Sciatic nerve (tissue), 2 donors: Measurements from ENCODE around the gene AKAP12. TPM values are rescaled to one million over a fixed set of nuclear protein-coding genes. Genes with fewer than 3 reads are reported as not detected.
"Not testable (repeated sequence)": the region's sequence is repeated elsewhere in the genome, so short reads cannot be mapped to it uniquely, and the experiment has no call there.

Experiments
- ATAC-seq: fragments of 200-7000 bp; cut with Tn5 transposase; one replicate; pipeline ENCODE4 v1.9.1; 2020; ENCODE audit warnings: mild to moderate bottlenecking, moderate library complexity
- DNase-seq: peaks from one replicate; pipeline ENCODE4 v3.0.0-alpha.2; 2020; ENCODE audit warnings: low spot score
- intact Hi-C: fragments of 100-400 bp; cut with DNase I; formaldehyde crosslinking; loops from one replicate; pipeline ENCODE4 v1.14.2; 2022
- total RNA-seq: library from RNA; stranded (reverse); fragmentation: NEBNext Ultra II Directional; extraction: Animal tissue kit (Norgen Biotek cat#: 25700); gene quantifications from one replicate; pipeline ENCODE4 v1.2.1, GENCODE V29; 2021
- donor health status: DM: no; HTN: no; CAD: no.
- donor health status: DM: no; HTN: no; CAD: no.

The AKAP12 gene
- total RNA-seq, 1 donor from 2014 or later, result 142 TPM

DNA sequence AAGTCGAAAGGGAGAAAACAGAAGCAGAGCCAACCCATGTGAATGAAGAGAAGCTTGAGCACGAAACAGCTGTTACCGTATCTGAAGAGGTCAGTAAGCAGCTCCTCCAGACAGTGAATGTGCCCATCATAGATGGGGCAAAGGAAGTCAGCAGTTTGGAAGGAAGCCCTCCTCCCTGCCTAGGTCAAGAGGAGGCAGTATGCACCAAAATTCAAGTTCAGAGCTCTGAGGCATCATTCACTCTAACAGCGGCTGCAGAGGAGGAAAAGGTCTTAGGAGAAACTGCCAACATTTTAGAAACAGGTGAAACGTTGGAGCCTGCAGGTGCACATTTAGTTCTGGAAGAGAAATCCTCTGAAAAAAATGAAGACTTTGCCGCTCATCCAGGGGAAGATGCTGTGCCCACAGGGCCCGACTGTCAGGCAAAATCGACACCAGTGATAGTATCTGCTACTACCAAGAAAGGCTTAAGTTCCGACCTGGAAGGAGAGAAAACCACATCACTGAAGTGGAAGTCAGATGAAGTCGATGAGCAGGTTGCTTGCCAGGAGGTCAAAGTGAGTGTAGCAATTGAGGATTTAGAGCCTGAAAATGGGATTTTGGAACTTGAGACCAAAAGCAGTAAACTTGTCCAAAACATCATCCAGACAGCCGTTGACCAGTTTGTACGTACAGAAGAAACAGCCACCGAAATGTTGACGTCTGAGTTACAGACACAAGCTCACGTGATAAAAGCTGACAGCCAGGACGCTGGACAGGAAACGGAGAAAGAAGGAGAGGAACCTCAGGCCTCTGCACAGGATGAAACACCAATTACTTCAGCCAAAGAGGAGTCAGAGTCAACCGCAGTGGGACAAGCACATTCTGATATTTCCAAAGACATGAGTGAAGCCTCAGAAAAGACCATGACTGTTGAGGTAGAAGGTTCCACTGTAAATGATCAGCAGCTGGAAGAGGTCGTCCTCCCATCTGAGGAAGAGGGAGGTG is 112.9 kb downstream of the AKAP12 start:
- intact Hi-C loops, result no loop called here
- no peak for DNase-seq
- no peak for ATAC-seq

DNA sequence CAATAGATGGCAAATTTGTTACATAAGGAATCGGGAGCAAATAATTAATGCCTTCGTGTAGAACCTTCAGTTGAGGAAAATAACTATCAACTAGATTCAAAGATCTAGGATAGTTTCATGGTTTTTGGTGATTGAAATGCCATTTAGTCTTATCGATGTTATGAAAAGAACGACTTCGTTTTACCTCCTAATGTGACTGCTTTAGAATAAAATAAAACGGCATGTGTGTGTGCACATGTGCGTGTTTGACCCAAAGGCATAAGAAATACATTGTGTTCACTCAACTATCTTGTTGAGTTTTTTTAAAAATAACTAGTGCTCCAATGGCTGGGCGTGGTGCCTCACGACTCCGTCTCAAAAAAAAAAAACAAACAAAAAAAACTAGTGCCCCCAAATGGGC is 114.0 kb downstream of the AKAP12 start:
- no peak for ATAC-seq
- DNase-seq, result no peak
- intact Hi-C loops, result no loop called here

DNA sequence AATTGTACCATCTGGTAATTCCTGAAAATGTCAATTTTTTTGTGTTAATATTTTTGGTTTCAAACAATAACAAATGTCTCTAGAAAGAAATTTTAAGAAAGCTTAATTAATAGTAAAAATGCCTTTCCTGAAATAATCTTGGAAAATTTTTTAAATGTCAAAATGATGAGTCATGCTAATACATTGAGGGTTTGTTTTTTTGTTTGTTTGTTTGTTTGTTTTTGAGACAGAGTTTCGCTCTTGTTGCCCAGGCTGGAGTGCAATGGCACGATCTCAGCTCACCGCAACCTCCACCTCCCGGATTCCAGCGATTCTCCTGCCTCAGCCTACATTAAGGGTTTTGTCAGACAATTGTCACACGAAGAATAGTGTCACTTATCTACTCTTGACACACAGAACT is 117.2 kb downstream of the AKAP12 start:
- ATAC-seq, DNase-seq, intact Hi-C loops: not testable (repeated sequence)

DNA sequence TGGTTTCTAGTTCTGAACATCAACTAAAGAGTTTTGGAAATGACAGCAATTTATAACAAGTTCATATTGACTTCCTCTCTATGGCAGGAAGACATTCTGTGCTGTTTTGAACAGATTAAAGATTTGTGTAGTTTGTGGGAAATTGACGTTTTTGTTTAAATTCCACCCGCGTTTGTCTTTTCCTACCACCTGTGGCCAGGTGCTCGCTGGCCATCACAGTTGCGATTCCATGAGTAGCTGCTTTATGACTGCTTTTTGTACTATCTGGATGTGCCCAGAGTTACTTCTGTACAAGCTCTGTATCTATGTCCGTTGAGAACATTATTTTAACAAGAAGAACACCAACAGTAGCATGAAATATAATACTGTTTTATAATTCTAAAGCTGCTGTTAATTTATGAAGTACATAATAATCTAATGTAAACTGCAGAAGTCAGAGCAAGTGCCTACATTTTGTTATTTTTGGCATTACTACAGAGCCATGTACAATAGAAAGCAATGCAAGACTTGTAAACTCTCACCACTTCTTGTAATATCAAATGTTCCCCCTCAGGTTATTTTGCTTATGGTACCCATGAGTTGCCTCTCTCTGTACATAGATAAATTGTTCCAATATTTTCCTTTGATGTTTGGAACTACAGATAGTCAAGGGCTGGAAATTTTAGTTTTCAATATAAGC is 118.1 kb downstream of the AKAP12 start:
- DNase-seq (no peak), ATAC-seq (no peak)
- intact Hi-C loops, result no loop called here

DNA sequence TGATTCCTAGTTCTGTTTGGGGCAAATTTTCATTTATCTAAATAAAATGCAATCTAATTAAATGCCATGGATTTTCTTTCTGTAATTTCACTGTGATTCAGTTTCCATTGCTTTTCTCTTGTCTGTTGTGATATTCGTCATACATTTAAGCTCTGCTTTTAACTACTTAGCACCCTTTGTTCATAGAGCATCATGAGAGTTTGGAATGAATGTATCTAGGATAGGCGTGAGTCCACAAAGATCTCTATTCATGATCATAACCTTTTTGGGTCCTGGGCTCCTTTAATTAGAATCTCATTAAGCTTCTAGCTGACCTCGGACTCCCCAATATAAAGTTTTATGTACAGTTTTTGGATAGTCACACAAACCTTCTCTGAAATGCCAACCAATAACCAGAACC is 118.7 kb downstream of the AKAP12 start:
- DNase-seq (no peak), ATAC-seq (no peak)
- intact Hi-C loops, result no loop called here

DNA sequence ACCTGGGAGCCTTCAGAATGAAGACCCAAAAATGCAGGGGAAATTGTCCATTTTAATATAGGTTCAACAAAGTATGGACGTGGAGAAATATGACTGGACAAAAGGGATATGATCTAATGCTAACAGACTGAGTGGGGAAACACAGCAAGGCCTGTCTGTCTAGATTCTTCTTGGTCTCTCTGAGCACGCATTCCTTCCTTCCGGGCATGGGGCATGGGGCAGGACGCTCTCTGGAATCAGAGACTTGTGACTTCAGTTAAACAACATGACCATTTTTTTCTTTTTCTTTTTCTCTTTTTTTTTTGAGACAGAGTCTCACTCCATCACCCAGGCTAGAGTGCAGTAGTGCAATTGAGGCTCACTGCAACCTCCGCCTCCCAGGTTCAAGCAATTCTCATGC is 119.7 kb downstream of the AKAP12 start:
- intact Hi-C loops, result no loop called here
- DNase-seq (no peak), ATAC-seq (no peak)

DNA sequence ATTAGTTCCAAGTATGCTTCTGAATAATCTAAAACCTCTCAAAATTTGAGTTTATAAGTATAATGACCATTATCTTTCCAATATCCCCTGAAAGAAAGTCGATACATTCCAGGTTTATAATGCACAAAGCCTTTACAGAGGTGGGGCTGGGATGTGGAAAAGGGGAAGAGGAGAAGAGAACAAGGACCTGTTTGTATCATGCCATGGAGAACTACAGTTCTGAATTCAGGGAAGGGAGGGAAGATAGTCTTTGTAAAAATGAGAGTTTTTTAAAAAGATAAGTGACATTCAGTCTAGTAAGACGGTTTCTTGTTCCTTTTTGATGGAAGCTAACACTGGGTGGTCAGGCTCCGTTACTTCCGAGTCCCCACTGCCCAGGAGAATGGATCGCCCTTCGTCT is 125.5 kb downstream of the AKAP12 start:
- intact Hi-C loops, result no loop called here
- no peak for ATAC-seq

DNA sequence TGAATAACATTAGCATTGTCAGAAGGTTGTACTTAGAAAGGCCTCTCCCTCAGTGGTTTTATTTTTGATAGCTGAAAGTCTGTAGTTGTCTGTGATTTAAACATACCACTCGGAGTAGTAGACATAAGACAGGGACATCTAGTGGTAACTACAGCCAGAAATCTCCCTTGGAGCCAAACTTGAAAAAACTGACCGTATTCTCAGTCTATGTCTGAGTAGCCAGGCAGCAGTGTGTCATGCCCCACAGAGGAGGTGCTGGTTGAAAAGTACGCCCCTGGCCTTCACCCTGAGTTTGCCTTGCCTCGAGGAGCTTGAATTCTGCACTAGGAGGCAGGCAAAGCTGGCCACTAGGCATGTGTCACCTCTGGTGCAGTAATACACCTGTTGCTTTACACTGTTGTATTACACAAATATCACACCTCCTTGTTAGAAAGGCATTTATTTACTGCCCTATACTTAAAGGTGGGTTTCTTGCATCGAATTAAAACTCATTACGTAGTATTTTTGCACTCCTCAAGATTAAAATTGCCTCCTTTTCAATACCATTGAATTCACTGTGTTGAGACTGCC is 130.8 kb downstream of the AKAP12 start:
- intact Hi-C loops, result no loop called here
- DNase-seq (no peak), ATAC-seq (no peak)

More for the DNA sequence above, 125.5 kb downstream of the AKAP12 start:
- no peak for DNase-seq

- no peak for ATAC-seq
- intact Hi-C loops, result no loop called here
Observed at GRCh38 chr6:151372164-151372563, 132.4 kb downstream of the AKAP12 start.

GRCh38 chr6:151374036-151374683 is 134.4 kb downstream of the AKAP12 start:
- intact Hi-C loops, result no loop called here
- ATAC-seq (peak; percentile 73), DNase-seq (no peak)

More at GRCh38 chr6:151372164-151372563, 132.4 kb downstream of the AKAP12 start:
- DNase-seq, result no peak

DNA sequence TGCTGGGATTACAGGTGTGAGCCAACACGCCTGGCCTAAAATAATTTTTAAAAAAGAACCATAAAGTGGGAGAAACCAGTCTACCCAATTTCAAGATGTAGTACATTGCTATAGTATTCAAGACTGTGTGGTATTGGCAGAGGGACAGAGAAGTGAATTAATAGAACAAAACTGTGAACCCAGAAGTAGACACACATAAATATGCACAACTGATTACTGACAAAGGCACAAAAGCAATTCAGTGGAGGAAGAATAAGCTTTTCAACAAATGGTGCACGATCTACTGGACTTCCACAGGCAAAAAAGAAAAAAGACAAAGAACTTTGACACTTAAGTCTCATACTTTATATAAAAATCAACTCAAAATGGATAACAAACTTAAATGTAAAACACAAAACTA is 136.1 kb downstream of the AKAP12 start:
- intact Hi-C loops, result no loop called here
- no peak for ATAC-seq

DNA sequence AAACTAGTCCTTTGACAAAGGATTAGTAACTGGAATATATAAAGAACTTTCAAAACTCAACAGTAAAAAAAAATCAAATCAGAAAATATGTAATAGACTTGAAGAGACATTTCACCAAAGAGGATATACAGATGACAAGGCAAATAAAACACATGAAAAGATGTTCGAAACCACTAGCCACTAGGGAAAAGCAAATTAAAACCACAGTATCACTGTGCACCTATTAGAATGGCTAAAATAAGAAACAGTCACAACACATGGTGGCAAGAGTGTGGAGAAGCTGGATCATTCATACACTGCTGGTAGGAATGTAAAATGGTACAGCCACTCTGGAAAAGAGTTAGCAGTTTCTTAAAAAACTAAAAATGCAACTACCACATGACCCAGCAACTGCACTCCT is 136.7 kb downstream of the AKAP12 start:
- DNase-seq (no peak), ATAC-seq (no peak)
- intact Hi-C loops, result no loop called here

More for the DNA sequence above, 136.1 kb downstream of the AKAP12 start:
- no peak for DNase-seq

- intact Hi-C loops, result no loop called here
- DNase-seq (no peak), ATAC-seq (no peak)
Observed at GRCh38 chr6:151377095-151377494, 137.3 kb downstream of the AKAP12 start.

DNA sequence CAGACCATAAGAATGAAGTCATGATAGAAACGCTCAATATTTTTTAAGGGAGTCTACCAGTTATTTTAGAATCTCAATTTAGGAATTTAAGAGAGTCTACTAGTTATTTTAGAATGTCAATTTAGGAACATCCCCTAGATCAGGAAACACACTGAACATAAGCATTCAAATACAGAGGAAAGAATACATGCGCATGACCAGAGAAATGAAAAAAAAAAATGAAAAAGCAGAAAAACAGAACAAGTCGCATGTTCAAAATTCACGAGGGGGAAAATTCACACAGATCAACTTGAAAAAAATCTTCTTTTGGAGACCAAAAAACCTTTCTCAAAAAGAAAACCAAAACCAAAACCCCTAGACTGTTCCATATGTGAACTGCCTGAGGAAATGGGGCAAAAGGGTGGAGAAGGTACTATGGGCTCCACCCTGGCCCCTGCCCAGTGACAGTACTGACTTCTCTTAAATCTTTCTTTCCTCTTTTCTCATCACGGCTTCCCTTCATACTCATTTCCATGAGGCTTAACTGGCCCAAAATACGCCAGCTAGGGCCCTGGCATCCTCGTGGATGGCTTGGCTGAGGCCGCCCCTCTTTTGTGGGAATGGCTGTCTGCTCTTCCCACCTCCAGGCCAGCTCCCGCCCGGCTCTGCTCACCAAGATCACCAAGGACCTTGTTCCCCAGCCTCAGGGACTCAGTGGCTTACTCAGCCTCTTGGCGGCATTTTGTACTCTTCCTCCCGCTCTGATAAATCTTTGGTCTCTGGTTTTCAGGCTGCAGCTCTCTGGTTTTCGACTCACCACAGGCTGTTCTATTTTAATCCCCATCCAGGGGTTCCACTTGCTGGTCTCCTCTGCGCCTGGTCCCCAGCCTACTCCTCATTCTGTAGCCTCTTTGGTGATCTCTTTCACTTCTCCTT is 140.4 kb downstream of the AKAP12 start:
- no peak for DNase-seq
- intact Hi-C loops, result no loop called here
- peak; percentile 62 for ATAC-seq

GRCh38 chr6:151380848-151381205 is 141.1 kb downstream of the AKAP12 start:
- no peak for ATAC-seq
- intact Hi-C loops, result no loop called here
- DNase-seq, result no peak

- intact Hi-C loops, result no loop called here
- DNase-seq, result no peak
- no peak for ATAC-seq
Observed at GRCh38 chr6:151381722-151382121, 142.0 kb downstream of the AKAP12 start.

- not testable (repeated sequence) for ATAC-seq
- intact Hi-C loops, result loop anchor here (1.0 kb wide), 1 partner anchor 37 kb away; no protein-coding TSS in a partner anchor
Observed at GRCh38 chr6:151382631-151383030, 142.9 kb downstream of the AKAP12 start.

GRCh38 chr6:151384151-151384550 is 144.4 kb downstream of the AKAP12 start:
- DNase-seq (no peak), ATAC-seq (no peak)
- intact Hi-C loops, result no loop called here

More at GRCh38 chr6:151382631-151383030, 142.9 kb downstream of the AKAP12 start:
- DNase-seq, result not testable (repeated sequence)
